ENCODE measurements around the gene ENOSF1. TPM values are rescaled to one million over a fixed set of nuclear protein-coding genes. Genes with fewer than 3 reads are reported as not detected.

ENOSF1 gene
- polyA plus RNA-seq, 1 of the 3 experiments (the other 2 are of a cell fraction): 23.3 TPM

GRCh38 chr18:706405-706804, 6.0 kb downstream of the ENOSF1 start:
- no peak overlapping the region for H3K4me2 ChIP-seq
- H3K27ac ChIP-seq (ENCODE audit: low read depth in 2 of 2, low read length in 1 of 2): no peak overlapping the region
- no peaks in the 10 kb centered on the region for H3K27me3 ChIP-seq (ENCODE audit: insufficient read depth)
- TF ChIP-seq IRF3 (IDR thresholded peaks at IDR 0.05; ENCODE audit: low read depth, low read length) (no peak), PBX3 (IDR thresholded peaks at IDR 0.05) (no peak), GABPA (IDR thresholded peaks at IDR 0.05; ENCODE audit: low read depth) (no peak), GATA2 (CRISPR knock-in tag; IDR thresholded peaks at IDR 0.05) (no peak), RCOR1 (IDR thresholded peaks at IDR 0.05; ENCODE audit: low read length) (no peak), EZH2phosphoT487 (IDR thresholded peaks at IDR 0.05; ENCODE audit: borderline replicate concordance, low read depth) (no peak), POLR2AphosphoS5 (IDR thresholded peaks at IDR 0.05; ENCODE audit: low read depth, low read length) (no peak), RFX5 (IDR thresholded peaks at IDR 0.05; ENCODE audit: low read length) (no peak), NFIC (IDR thresholded peaks at IDR 0.05; ENCODE audit: borderline replicate concordance) (no peak), RAD21 (IDR thresholded peaks at IDR 0.05; ENCODE audit: low read length) (no peak), TEAD4 (IDR thresholded peaks at IDR 0.05; ENCODE audit: borderline replicate concordance, insufficient read depth) (no peak)
- TF ChIP-seq, protein P1, sequence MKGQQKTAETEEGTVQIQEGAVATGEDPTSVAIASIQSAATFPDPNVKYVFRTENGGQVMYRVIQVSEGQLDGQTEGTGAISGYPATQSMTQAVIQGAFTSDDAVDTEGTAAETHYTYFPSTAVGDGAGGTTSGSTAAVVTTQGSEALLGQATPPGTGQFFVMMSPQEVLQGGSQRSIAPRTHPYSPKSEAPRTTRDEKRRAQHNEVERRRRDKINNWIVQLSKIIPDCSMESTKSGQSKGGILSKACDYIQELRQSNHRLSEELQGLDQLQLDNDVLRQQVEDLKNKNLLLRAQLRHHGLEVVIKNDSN (IDR thresholded peaks at IDR 0.05; ENCODE audit: borderline replicate concordance, low read depth): no peak
- TF ChIP-seq, protein P2, sequence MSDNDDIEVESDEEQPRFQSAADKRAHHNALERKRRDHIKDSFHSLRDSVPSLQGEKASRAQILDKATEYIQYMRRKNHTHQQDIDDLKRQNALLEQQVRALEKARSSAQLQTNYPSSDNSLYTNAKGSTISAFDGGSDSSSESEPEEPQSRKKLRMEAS (IDR thresholded peaks at IDR 0.05; ENCODE audit: low read depth): no peak
- TF ChIP-seq, protein P3, sequence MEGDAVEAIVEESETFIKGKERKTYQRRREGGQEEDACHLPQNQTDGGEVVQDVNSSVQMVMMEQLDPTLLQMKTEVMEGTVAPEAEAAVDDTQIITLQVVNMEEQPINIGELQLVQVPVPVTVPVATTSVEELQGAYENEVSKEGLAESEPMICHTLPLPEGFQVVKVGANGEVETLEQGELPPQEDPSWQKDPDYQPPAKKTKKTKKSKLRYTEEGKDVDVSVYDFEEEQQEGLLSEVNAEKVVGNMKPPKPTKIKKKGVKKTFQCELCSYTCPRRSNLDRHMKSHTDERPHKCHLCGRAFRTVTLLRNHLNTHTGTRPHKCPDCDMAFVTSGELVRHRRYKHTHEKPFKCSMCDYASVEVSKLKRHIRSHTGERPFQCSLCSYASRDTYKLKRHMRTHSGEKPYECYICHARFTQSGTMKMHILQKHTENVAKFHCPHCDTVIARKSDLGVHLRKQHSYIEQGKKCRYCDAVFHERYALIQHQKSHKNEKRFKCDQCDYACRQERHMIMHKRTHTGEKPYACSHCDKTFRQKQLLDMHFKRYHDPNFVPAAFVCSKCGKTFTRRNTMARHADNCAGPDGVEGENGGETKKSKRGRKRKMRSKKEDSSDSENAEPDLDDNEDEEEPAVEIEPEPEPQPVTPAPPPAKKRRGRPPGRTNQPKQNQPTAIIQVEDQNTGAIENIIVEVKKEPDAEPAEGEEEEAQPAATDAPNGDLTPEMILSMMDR (IDR thresholded peaks at IDR 0.05): no peak
- peaks cover 11% of the 10 kb centered on the region for H3F3A ChIP-seq (replicated peaks; ENCODE audit: insufficient read depth)
- no peak overlapping the region for H3K9ac ChIP-seq
- no peaks in the 10 kb centered on the region for H4K20me1 ChIP-seq (ENCODE audit: insufficient read depth)
- H3K36me3 ChIP-seq (replicated peaks in 1 of 2; ENCODE audit: control insufficient read depth in 1 of 2, insufficient read depth in 2 of 2, low read length in 1 of 2): no peaks in the 10 kb centered on the region
- peaks cover 3 to 10% of the 10 kb centered on the region in 2 experiments; a peak in 2 of 4 replicates for H3K4me1 ChIP-seq (ENCODE audit: control insufficient read depth in 1 of 2, insufficient read depth in 2 of 2, low read depth in 1 of 2, low read length in 1 of 2)
- no peaks in the 10 kb centered on the region for H3K9me2 ChIP-seq
- 89% methylated on average over 8 of the region's 8 CpGs for WGBS (ENCODE audit: low lambda C conversion rate)
- peaks cover 16% of the 10 kb centered on the region; the same call in 1 of the 2 replicates for H3K79me2 ChIP-seq (ENCODE audit: insufficient read depth)
- CTCF ChIA-PET: interaction anchor here (0.8 kb wide), 1 partner anchor 82 kb away, joined by 3 read pairs; no protein-coding TSS in a partner anchor
- no peaks in the 10 kb centered on the region for H3K9me3 ChIP-seq
- no peak overlapping the region for H2AFZ ChIP-seq (ENCODE audit: low read depth)
- H3K4me3 ChIP-seq (ENCODE audit: low read depth in 2 of 2, low read length in 1 of 2): no peak overlapping the region
- no peak for DNase-seq
- POLR2A ChIA-PET: no interaction called here

Data from SK-N-SH (cell line).